ENCODE results near the gene HNRNPAB.
"Not testable (repeated sequence)": the region's sequence is repeated elsewhere in the genome, so short reads cannot be mapped to it uniquely, and the experiment has no call there.

HNRNPAB gene

GRCh38 chr5:178227138-178227659 is 22.9 kb downstream of the HNRNPAB start:
- Histone ChIP-seq H3K27me3 (ENCODE audit: control insufficient read depth, insufficient read depth, low read length) (no peaks in the 10 kb centered on the region), H3K4me3 (ENCODE audit: low read depth, low read length) (no peak overlapping the region), H3K9ac (ENCODE audit: low read depth, low read length) (no peak overlapping the region), H3K4me1 (ENCODE audit: control insufficient read depth, insufficient read depth, low read length) (peaks cover 14% of the 10 kb centered on the region), H3K36me3 (ENCODE audit: control insufficient read depth, insufficient read depth, low read length) (peaks cover 16% of the 10 kb centered on the region), H3K9me3 (ENCODE audit: control insufficient read depth, insufficient read depth, low read length) (no peaks in the 10 kb centered on the region)

- H3K9me3 ChIP-seq (ENCODE audit: control insufficient read depth, insufficient read depth, low read length): no peaks in the 10 kb centered on the region
- H3K27me3 ChIP-seq (ENCODE audit: control insufficient read depth, insufficient read depth, low read length): no peaks in the 10 kb centered on the region
- H3K4me3 ChIP-seq (ENCODE audit: low read depth, low read length): no peak overlapping the region
- H3K36me3 ChIP-seq (ENCODE audit: control insufficient read depth, insufficient read depth, low read length): peaks cover 16% of the 10 kb centered on the region
- H3K4me1 ChIP-seq (ENCODE audit: control insufficient read depth, insufficient read depth, low read length): peaks cover 14% of the 10 kb centered on the region
- no peak overlapping the region for H3K9ac ChIP-seq (ENCODE audit: low read depth, low read length)
Observed at GRCh38 chr5:178227929-178228328, 23.6 kb downstream of the HNRNPAB start.

- peaks cover 9% of the 10 kb centered on the region for H3K4me1 ChIP-seq (ENCODE audit: control insufficient read depth, insufficient read depth, low read length)
- no peak overlapping the region for H3K9ac ChIP-seq (ENCODE audit: low read depth, low read length)
- peaks cover 16% of the 10 kb centered on the region for H3K36me3 ChIP-seq (ENCODE audit: control insufficient read depth, insufficient read depth, low read length)
- no peaks in the 10 kb centered on the region for H3K27me3 ChIP-seq (ENCODE audit: control insufficient read depth, insufficient read depth, low read length)
- no peaks in the 10 kb centered on the region for H3K9me3 ChIP-seq (ENCODE audit: control insufficient read depth, insufficient read depth, low read length)
- H3K4me3 ChIP-seq (ENCODE audit: low read depth, low read length): no peak overlapping the region
Observed at GRCh38 chr5:178228609-178229008, 24.3 kb downstream of the HNRNPAB start.

DNA sequence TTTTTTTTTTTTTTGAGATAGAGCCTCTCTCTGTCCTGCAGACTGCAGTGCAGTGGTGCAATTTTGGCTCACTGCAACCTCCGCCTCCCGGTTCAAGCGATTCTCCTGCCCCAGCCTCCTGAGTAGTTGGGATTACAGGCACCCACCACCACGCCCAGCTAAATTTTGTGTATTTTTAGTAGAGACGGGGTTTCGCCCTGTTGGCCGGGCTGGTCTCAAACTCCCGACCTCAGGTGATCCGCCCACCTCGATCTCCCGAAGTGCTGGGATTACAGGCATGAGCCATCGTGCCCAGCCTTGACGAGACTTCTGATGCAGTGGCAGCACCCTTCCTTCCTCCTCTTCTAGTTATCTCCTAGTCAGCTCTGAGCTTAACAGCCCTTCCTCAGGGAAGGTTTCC is 24.8 kb downstream of the HNRNPAB start:
- H3K9me3 ChIP-seq (ENCODE audit: control insufficient read depth, insufficient read depth, low read length); H3K4me1 ChIP-seq (ENCODE audit: control insufficient read depth, insufficient read depth, low read length); H3K4me3 ChIP-seq (ENCODE audit: low read depth, low read length); H3K27me3 ChIP-seq (ENCODE audit: control insufficient read depth, insufficient read depth, low read length); H3K9ac ChIP-seq (ENCODE audit: low read depth, low read length): not testable (repeated sequence)
- H3K36me3 ChIP-seq (ENCODE audit: control insufficient read depth, insufficient read depth, low read length): peaks cover 16% of the 10 kb centered on the region

DNA sequence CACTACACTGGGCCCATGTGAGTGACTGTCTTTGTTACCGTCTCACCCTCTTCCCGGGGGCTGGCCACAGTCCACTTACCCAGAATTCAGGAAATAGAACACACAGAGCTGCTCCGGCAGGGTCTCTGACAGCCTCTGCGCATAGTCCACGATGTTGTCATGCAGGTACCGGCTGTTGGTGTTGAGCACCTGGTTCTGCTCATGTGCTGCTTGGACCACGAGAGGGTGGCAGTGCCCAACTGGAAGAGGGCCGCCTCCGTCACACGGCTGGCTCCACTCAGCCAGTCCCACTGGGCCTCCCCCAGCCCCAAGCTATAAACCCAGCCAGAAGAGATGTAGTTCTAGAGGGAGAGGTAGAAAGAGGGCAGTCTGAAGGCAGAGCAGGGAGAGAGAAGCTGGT is 25.5 kb downstream of the HNRNPAB start:
- peaks cover 16% of the 10 kb centered on the region for H3K36me3 ChIP-seq (ENCODE audit: control insufficient read depth, insufficient read depth, low read length)
- no peak overlapping the region for H3K9ac ChIP-seq (ENCODE audit: low read depth, low read length)
- peaks cover 3% of the 10 kb centered on the region for H3K4me1 ChIP-seq (ENCODE audit: control insufficient read depth, insufficient read depth, low read length)

DNA sequence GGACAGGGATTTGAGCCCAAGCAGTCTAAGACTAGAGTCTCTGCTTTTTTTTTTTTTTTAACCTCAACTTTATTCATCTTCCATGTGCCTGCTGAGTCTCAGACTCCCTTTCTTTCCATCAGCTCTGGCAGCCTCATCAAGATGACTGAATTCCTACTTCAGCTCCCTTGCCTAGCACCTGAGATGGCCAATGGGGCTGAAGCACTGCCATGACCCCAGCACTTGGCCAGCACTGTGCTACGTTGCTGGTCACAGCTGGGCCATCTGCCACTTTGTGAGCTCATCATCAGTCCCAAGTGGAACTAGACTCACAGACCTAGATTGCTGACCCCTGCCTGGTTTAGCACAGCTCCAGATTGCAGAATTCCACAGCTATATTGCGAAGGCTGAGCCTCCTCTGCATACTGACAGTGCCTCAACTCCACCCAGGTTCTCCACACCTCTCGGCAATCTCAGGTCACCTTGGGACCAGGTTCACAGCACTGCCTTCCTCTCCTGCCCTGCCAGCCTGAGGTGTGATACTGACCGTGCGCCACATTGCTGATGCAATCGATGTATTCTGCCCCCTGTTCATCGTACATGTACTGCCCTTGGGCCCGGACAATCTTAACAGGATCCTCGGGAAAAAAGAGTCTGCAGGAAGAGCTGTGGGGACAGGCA is 26.7 kb downstream of the HNRNPAB start:
- Histone ChIP-seq H3K4me3 (ENCODE audit: low read depth, low read length) (peak overlapping the region; percentile 84), H3K9ac (ENCODE audit: low read depth, low read length) (no peak overlapping the region), H3K36me3 (ENCODE audit: control insufficient read depth, insufficient read depth, low read length) (peaks cover 16% of the 10 kb centered on the region), H3K9me3 (ENCODE audit: control insufficient read depth, insufficient read depth, low read length) (no peaks in the 10 kb centered on the region), H3K27me3 (ENCODE audit: control insufficient read depth, insufficient read depth, low read length) (no peaks in the 10 kb centered on the region), H3K4me1 (ENCODE audit: control insufficient read depth, insufficient read depth, low read length) (peaks cover 3% of the 10 kb centered on the region)

More for the DNA sequence above, 25.5 kb downstream of the HNRNPAB start:
- no peak overlapping the region for H3K4me3 ChIP-seq (ENCODE audit: low read depth, low read length)
- H3K27me3 ChIP-seq (ENCODE audit: control insufficient read depth, insufficient read depth, low read length): no peaks in the 10 kb centered on the region
- H3K9me3 ChIP-seq (ENCODE audit: control insufficient read depth, insufficient read depth, low read length): no peaks in the 10 kb centered on the region

- peaks cover 16% of the 10 kb centered on the region for H3K36me3 ChIP-seq (ENCODE audit: control insufficient read depth, insufficient read depth, low read length)
- H3K9ac ChIP-seq (ENCODE audit: low read depth, low read length): peak overlapping the region; percentile 32
- H3K9me3 ChIP-seq (ENCODE audit: control insufficient read depth, insufficient read depth, low read length): no peaks in the 10 kb centered on the region
- peak overlapping the region; percentile 84 for H3K4me3 ChIP-seq (ENCODE audit: low read depth, low read length)
- H3K27me3 ChIP-seq (ENCODE audit: control insufficient read depth, insufficient read depth, low read length): no peaks in the 10 kb centered on the region
- H3K4me1 ChIP-seq (ENCODE audit: control insufficient read depth, insufficient read depth, low read length): peaks cover 3% of the 10 kb centered on the region
Observed at GRCh38 chr5:178231539-178232123, 27.3 kb downstream of the HNRNPAB start.

GRCh38 chr5:178232124-178232919 is 28.0 kb downstream of the HNRNPAB start, which contains the start of gene PHYKPL:
PHYKPL (minus strand) TSS chr5:178232802; CDS start chr5:178232550, 252 bp downstream.
- H3K9ac ChIP-seq (ENCODE audit: low read depth, low read length): peak within 1 kb of the TSS; percentile 65
- peaks cover 3% of the 10 kb centered on the region for H3K4me1 ChIP-seq (ENCODE audit: control insufficient read depth, insufficient read depth, low read length)
- peaks cover 16% of the 10 kb centered on the region for H3K36me3 ChIP-seq (ENCODE audit: control insufficient read depth, insufficient read depth, low read length)
- H3K27me3 ChIP-seq (ENCODE audit: control insufficient read depth, insufficient read depth, low read length): no peaks in the 10 kb centered on the region
- H3K9me3 ChIP-seq (ENCODE audit: control insufficient read depth, insufficient read depth, low read length): no peaks in the 10 kb centered on the region
- H3K4me3 ChIP-seq (ENCODE audit: low read depth, low read length): peak within 1 kb of the TSS; percentile 84

DNA sequence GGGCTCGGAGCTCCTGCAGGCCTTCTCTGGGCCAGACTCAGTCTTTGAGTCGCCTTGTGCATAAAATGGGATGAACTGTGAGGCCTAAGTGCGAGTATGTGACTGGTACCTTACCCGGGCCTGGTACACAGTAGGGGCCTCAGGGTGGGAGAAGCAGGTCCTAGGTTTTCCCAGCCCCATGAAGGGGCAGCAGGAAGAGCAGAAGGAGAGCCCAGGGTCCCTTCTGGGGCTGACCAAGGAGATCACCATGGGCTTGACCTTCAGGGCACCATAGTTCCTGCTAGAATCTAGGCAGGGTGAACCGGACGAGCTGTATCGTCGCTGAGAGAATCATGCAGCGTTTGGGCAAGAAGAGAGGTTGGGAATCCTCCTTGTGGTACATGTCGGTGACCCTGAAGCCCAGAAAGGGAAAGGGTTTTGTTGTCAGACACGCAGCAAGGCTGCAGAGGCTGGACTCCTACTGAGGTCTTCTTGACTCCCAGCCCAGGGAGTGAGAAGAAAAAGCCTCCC is 28.6 kb downstream of the HNRNPAB start:
- no peaks in the 10 kb centered on the region for H3K27me3 ChIP-seq (ENCODE audit: control insufficient read depth, insufficient read depth, low read length)
- peaks cover 16% of the 10 kb centered on the region for H3K36me3 ChIP-seq (ENCODE audit: control insufficient read depth, insufficient read depth, low read length)
- peak overlapping the region; percentile 84 for H3K4me3 ChIP-seq (ENCODE audit: low read depth, low read length)
- H3K4me1 ChIP-seq (ENCODE audit: control insufficient read depth, insufficient read depth, low read length): peaks cover 3% of the 10 kb centered on the region
- no peak overlapping the region for H3K9ac ChIP-seq (ENCODE audit: low read depth, low read length)
- H3K9me3 ChIP-seq (ENCODE audit: control insufficient read depth, insufficient read depth, low read length): no peaks in the 10 kb centered on the region

DNA sequence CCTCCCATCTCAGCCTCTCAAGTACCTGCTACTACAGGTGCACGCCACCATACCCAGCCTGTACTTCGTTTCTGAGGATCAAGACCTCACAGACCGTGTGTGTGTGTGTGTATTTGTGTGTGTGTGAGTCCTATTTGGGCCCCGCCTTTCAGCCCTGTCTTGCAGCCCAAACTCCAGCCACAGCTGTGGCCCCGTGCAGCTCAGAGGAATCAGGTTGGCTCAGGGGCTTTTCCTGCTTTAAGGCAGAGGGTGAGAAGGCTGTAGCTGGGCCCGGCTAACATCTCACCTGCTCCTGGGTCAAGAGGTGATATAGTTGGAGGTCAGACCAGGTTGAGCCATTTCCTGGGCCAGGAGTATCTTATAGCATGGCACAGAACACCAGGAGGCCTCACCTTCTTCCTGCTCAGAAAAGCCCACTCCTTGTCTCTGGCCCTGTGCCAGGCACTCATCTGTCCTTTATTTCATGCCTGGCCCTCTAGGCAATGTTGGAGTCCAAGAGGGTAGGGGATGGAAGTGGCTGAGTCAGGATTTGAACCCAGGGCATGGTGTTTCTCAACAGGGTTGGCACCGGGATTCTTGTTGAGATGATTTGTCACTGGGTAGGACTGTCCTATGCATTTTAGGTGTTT is 29.9 kb downstream of the HNRNPAB start:
- H3K4me1 ChIP-seq (ENCODE audit: control insufficient read depth, insufficient read depth, low read length): peaks cover 3% of the 10 kb centered on the region
- H3K27me3 ChIP-seq (ENCODE audit: control insufficient read depth, insufficient read depth, low read length): no peaks in the 10 kb centered on the region
- no peaks in the 10 kb centered on the region for H3K9me3 ChIP-seq (ENCODE audit: control insufficient read depth, insufficient read depth, low read length)
- H3K36me3 ChIP-seq (ENCODE audit: control insufficient read depth, insufficient read depth, low read length): peaks cover 9% of the 10 kb centered on the region
- H3K4me3 ChIP-seq (ENCODE audit: low read depth, low read length): no peak overlapping the region
- H3K9ac ChIP-seq (ENCODE audit: low read depth, low read length): no peak overlapping the region

Data from iPS-15b (cell line).